Left ventricle myocardium inferior (tissue), 1 donor: ENCODE results near the gene CADPS2. TPM values are rescaled to one million over a fixed set of nuclear protein-coding genes. Genes with fewer than 3 reads are reported as not detected.

Experiments
- DNase-seq: peaks from one replicate; pipeline ENCODE4 v3.0.0-alpha.2; 2020
- H3K27ac ChIP-seq: fragments of 200-600 bp; replicated peaks from 2 replicates; pipeline ENCODE4 v1.8.0; 2021
- H3K27me3 ChIP-seq: fragments of 200-600 bp; 2 replicates; pipeline ENCODE4 v1.8.0; 2021; ENCODE audit warnings: low read depth
- H3K36me3 ChIP-seq: fragments of 200-600 bp; 2 replicates; pipeline ENCODE4 v1.8.0; 2021
- H3K4me1 ChIP-seq: fragments of 200-600 bp; 2 replicates; pipeline ENCODE4 v1.8.0; 2021
- H3K4me3 ChIP-seq: fragments of 200-600 bp; 2 replicates; pipeline ENCODE4 v1.8.0; 2021; ENCODE audit warnings: mild to moderate bottlenecking, moderate library complexity
- H3K9me3 ChIP-seq: fragments of 200-600 bp; replicated peaks from 2 replicates; pipeline ENCODE4 v1.8.0; 2021
- intact Hi-C: fragments of 100-400 bp; cut with micrococcal nuclease; formaldehyde crosslinking; loops from one replicate; pipeline ENCODE4 v1.11.0; 2022
- total RNA-seq: library from RNA; stranded (reverse); fragmentation: NEBNext Ultra II Directional; extraction: Animal tissue kit (Norgen Biotek cat#: 25700); gene quantifications from one replicate; pipeline ENCODE4 v1.2.1, GENCODE V29; 2021
- TF ChIP-seq, protein P1 (sequence below): fragments of 200-600 bp; IDR thresholded peaks from 2 replicates; pipeline ENCODE4 v1.8.0; 2021; ENCODE audit warnings: antibody characterized with exemption, mild to moderate bottlenecking, borderline replicate concordance
- donor health status: DM: no; HTN: yes; CAD: no; lungs with severe emphysema.

CADPS2 gene
- total RNA-seq, 1 donor from 2014 or later: 11.9 TPM

DNA sequence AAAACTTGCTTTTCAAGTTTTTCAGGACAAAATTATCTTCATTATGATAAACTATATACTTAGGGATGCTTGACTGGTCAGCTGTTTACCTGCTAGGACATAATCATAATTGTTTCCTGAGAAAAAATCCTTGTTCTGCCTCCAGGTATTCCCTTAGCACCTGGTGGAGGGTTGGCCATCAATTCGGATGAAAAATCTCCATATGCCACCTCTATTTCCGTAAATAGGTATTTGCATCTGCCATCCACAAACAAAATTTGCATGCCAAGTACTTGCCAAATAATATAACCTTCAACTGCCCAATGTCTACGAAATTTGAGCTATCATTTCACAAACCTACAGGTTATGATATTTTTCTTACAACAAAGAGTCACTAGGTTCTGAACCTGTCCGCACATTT is 313.6 kb downstream of the CADPS2 start:
- H3K27ac ChIP-seq: no peak overlapping the region
- peaks cover 9% of the 10 kb centered on the region for H3K36me3 ChIP-seq
- H3K4me1 ChIP-seq: no peaks in the 10 kb centered on the region
- no peak overlapping the region for H3K4me3 ChIP-seq
- TF ChIP-seq, protein P1, sequence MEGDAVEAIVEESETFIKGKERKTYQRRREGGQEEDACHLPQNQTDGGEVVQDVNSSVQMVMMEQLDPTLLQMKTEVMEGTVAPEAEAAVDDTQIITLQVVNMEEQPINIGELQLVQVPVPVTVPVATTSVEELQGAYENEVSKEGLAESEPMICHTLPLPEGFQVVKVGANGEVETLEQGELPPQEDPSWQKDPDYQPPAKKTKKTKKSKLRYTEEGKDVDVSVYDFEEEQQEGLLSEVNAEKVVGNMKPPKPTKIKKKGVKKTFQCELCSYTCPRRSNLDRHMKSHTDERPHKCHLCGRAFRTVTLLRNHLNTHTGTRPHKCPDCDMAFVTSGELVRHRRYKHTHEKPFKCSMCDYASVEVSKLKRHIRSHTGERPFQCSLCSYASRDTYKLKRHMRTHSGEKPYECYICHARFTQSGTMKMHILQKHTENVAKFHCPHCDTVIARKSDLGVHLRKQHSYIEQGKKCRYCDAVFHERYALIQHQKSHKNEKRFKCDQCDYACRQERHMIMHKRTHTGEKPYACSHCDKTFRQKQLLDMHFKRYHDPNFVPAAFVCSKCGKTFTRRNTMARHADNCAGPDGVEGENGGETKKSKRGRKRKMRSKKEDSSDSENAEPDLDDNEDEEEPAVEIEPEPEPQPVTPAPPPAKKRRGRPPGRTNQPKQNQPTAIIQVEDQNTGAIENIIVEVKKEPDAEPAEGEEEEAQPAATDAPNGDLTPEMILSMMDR: no peak
- no peaks in the 10 kb centered on the region for H3K9me3 ChIP-seq
- intact Hi-C loops: no loop called here
- H3K27me3 ChIP-seq: no peaks in the 10 kb centered on the region
- no peak for DNase-seq

DNA sequence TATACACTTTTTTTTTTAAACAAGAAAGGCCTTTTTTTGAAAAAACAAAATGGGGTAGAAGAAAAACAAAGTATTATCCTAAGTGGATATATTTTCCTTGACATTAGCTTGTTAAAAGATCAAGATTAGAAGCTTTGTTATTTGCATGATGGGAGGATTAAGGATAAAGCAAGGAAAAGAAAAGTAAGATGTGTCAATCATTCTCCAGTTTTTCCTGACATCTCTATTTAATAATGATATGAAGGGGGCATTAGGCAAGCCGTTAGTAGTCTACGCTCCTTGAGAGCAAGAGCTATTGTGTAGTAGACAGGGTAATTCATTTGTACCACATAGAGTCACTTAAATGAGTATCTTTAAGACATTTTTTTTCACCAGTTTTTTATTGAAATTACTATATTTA is 324.9 kb downstream of the CADPS2 start:
- Histone ChIP-seq H3K27ac (no peak overlapping the region), H3K4me3 (no peak overlapping the region), H3K27me3 (no peaks in the 10 kb centered on the region), H3K9me3 (no peaks in the 10 kb centered on the region), H3K36me3 (no peaks in the 10 kb centered on the region), H3K4me1 (peaks cover 8% of the 10 kb centered on the region)
- no peak for DNase-seq
- intact Hi-C loops: no loop called here
- TF ChIP-seq, protein P1: no peak

DNA sequence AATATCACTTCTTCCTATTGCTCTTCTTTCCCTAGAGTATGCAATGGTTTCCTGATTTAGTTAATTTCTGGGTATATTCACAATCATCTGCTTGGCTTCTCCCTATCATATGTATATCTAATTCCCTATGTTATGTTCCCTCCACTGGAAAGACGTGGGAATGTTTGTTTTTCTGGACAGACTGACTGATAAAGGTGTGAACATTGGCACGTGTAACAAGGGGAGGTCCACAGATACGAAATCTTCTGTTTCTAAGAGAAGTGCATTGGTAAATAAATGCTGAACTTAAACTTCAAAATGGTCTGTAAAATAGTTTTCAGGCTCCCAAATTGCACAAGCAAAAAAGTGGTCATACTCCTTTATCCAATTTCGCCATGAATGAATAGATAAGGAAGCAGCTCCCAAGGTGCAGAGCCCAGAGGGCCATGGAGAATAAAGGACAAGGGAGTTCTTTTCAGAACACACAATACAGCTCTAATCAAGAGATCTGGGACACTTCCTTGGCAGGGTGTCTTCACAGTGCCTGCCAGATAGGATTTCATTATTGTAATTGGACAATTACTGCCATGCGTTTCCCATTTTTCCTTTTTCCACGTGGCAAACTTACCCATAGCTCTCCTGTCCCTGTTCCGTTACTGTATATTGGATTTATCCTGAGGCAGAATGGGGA is 329.3 kb downstream of the CADPS2 start:
- peaks cover 8% of the 10 kb centered on the region for H3K4me1 ChIP-seq
- TF ChIP-seq, protein P1: no peak
- no peaks in the 10 kb centered on the region for H3K9me3 ChIP-seq
- intact Hi-C loops: no loop called here
- no peak for DNase-seq
- no peaks in the 10 kb centered on the region for H3K36me3 ChIP-seq
- no peak overlapping the region for H3K4me3 ChIP-seq
- H3K27me3 ChIP-seq: no peaks in the 10 kb centered on the region
- H3K27ac ChIP-seq: no peak overlapping the region

DNA sequence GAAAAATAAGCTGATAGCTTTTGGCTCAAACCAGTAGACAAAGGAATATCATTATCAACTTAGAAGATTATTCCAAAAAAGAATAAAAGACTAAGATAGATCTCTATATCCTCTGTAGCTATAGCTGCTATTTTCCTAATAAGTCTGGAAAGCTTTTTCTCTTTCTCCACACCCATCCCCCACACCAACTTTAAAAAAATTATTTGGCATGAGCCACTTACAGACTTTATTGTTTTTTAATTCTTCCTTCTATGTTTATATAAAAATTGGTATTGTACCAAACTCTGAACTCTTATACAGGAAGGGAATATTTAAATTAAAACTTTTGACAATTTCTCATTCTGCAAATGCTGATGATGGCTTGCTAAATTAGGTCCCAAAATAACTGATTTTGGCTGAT is 330.0 kb downstream of the CADPS2 start:
- no peaks in the 10 kb centered on the region for H3K36me3 ChIP-seq
- H3K27me3 ChIP-seq: no peaks in the 10 kb centered on the region
- H3K9me3 ChIP-seq: no peaks in the 10 kb centered on the region
- DNase-seq: no peak
- TF ChIP-seq, protein P1: no peak
- peaks cover 8% of the 10 kb centered on the region for H3K4me1 ChIP-seq
- no peak overlapping the region for H3K27ac ChIP-seq
- H3K4me3 ChIP-seq: no peak overlapping the region
- intact Hi-C loops: no loop called here

DNA sequence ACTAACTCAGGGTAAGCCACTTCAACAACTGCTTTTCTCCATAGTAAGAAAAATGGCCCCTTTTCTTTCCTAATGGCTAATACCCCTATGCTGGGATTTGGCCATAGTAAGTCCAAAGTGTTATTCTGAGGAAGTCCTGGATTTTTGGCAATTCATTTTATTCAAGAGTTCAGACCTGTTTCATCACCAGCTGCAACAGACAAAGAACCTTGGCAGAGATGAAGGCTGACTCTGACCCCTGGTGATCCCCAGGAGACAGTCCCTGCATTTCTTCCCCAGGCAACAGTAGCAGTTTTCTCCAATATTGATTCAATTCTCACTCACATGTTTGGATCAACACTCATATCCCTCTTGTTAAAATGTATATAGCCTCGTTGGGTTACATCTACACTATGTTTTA is 332.5 kb downstream of the CADPS2 start:
- H3K27me3 ChIP-seq: no peaks in the 10 kb centered on the region
- no peak overlapping the region for H3K4me3 ChIP-seq
- no peaks in the 10 kb centered on the region for H3K9me3 ChIP-seq
- TF ChIP-seq, protein P1: no peak
- H3K27ac ChIP-seq: no peak overlapping the region
- peaks cover 11% of the 10 kb centered on the region for H3K4me1 ChIP-seq
- intact Hi-C loops: no loop called here
- H3K36me3 ChIP-seq: no peaks in the 10 kb centered on the region
- no peak for DNase-seq
